ENCODE results near the gene CFAP58. TPM values are rescaled to one million over a fixed set of nuclear protein-coding genes. Genes with fewer than 3 reads are reported as not detected.

The CFAP58 gene
- total RNA-seq, 4 donors from 2014 or later: 0.71 to 1.6 (median 1.0) TPM

DNA sequence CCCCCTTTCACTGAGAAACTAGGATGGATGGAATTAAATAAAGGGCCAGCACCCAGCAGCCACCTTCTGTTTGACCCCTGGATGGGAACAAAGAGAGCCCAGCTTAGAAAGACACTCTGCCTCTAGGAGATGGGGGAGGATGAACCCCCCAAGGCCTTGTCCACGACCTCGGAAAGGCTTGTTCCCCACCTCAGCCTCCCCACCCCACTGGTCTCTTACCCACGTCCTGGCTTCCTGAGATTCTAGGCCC, 25.1 kb upstream of the CFAP58 start:
- TF ChIP-seq, protein P1, sequence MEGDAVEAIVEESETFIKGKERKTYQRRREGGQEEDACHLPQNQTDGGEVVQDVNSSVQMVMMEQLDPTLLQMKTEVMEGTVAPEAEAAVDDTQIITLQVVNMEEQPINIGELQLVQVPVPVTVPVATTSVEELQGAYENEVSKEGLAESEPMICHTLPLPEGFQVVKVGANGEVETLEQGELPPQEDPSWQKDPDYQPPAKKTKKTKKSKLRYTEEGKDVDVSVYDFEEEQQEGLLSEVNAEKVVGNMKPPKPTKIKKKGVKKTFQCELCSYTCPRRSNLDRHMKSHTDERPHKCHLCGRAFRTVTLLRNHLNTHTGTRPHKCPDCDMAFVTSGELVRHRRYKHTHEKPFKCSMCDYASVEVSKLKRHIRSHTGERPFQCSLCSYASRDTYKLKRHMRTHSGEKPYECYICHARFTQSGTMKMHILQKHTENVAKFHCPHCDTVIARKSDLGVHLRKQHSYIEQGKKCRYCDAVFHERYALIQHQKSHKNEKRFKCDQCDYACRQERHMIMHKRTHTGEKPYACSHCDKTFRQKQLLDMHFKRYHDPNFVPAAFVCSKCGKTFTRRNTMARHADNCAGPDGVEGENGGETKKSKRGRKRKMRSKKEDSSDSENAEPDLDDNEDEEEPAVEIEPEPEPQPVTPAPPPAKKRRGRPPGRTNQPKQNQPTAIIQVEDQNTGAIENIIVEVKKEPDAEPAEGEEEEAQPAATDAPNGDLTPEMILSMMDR (IDR thresholded peaks at IDR 0.05): no peak
- TF ChIP-seq EP300 (IDR thresholded peaks at IDR 0.05) (no peak), POLR2AphosphoS5 (IDR thresholded peaks at IDR 0.05) (no peak), POLR2A (IDR thresholded peaks at IDR 0.05; ENCODE audit: low read depth) (no peak)
- H3K27me3 ChIP-seq: no peaks in the 10 kb centered on the region
- H3K9me3 ChIP-seq: no peaks in the 10 kb centered on the region
- peak overlapping the region; percentile 97 to 100 (median 98) for H3K27ac ChIP-seq (replicated peaks in 1 of 4)
- intact Hi-C loops (cut with DNase I): no loop called here
- no peak for DNase-seq (ENCODE audit: extremely low spot score)
- peaks cover 100% of the 10 kb centered on the region in 4 donors for H3K4me1 ChIP-seq
- WGBS: 7% methylated on average over 3 of the region's 3 CpGs
- peaks cover 0 to 11% (median 2%) of the 10 kb centered on the region in 4 donors for H3K36me3 ChIP-seq
- H3K4me3 ChIP-seq: peak overlapping the region; percentile 19 to 34 (median 30)

DNA sequence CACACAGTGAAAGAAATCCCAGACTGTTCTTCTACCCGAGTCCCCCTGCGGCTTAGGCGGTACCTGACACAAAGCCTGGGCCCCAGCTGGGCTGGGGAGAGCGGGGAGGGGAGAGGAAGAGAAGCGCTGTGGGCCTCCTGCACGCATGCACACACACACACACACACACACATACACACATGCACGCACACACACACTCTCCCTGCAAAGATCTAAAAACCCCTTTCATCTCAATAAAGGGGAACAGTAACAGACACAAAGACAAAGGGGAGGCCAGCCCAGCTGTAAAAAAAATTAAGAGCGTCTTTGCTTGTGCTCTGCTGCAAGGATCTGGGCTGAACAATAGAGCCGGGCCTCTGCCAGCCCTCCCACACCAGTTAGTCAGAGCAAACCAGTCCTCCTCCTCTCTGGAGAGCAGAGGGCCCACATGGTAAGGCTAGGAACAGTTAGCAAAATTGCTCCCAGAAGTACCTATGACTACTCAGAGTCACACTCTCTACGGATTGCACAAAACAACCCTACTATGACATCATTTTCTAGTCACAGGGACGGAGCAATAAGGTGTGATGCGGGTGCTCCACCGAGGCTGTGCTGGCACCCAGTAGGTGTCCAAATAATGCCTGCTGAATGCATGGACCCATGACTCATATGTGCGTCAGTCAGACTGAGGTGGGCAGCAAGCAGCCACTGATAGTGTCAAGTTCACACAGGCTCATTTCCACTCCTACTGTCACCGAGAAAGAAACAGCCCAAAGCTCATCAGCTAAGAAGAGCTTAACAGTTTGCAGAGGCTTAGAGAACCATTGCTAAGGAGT, 24.5 kb upstream of the CFAP58 start:
- H3K36me3 ChIP-seq: peaks cover 0 to 17% (median 2%) of the 10 kb centered on the region in 4 donors
- DNase-seq (ENCODE audit: extremely low spot score): no peak
- H3K27ac ChIP-seq (replicated peaks in 1 of 4): peak overlapping the region; percentile 97 to 100 (median 98)
- H3K4me3 ChIP-seq: peak overlapping the region; percentile 19 to 34 (median 30)
- H3K9me3 ChIP-seq: no peaks in the 10 kb centered on the region
- intact Hi-C loops (cut with DNase I): no loop called here
- H3K4me1 ChIP-seq: peaks cover 100% of the 10 kb centered on the region in 4 donors
- no peaks in the 10 kb centered on the region for H3K27me3 ChIP-seq
- 19% methylated on average over 11 of the region's 15 CpGs for WGBS
- TF ChIP-seq, protein P1 (IDR thresholded peaks at IDR 0.05): no peak
- TF ChIP-seq POLR2A (IDR thresholded peaks at IDR 0.05; ENCODE audit: low read depth) (no peak), EP300 (IDR thresholded peaks at IDR 0.05) (peak; percentile 69), POLR2AphosphoS5 (IDR thresholded peaks at IDR 0.05) (peak; percentile 69 to 83)

DNA sequence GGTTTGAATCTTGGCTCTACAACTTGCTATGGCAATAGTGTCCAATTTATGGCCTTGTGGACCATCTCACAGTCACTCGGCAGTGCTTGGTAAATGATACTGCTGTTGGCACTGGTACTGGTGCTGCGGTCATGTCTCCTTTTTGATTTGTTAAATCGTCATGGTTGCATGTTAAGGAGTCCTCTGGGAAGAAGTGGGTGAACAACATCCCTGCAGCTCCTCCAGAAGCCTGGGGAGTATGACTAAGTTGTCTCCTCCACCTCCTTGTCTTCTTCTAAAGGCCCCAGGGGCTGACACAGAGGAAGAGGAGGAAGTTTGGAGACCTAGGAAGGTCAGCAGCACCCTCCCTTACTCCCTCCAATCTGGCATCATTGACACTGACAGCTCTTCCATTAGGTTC, 23.9 kb upstream of the CFAP58 start:
- H3K9me3 ChIP-seq: no peaks in the 10 kb centered on the region
- peak overlapping the region in 2 of 4 donors; percentile 28 to 31 for H3K4me3 ChIP-seq
- H3K36me3 ChIP-seq: peaks cover 0 to 23% (median 2%) of the 10 kb centered on the region in 4 donors
- no peak for DNase-seq (ENCODE audit: extremely low spot score)
- H3K27ac ChIP-seq (replicated peaks in 1 of 4): peak overlapping the region; percentile 97 to 100 (median 98)
- peaks cover 100% of the 10 kb centered on the region in 4 donors for H3K4me1 ChIP-seq
- intact Hi-C loops (cut with DNase I): no loop called here
- no peak for TF ChIP-seq EP300 (IDR thresholded peaks at IDR 0.05)
- TF ChIP-seq POLR2AphosphoS5 (IDR thresholded peaks at IDR 0.05): no peak
- TF ChIP-seq, protein P1 (IDR thresholded peaks at IDR 0.05): no peak
- TF ChIP-seq POLR2A (IDR thresholded peaks at IDR 0.05; ENCODE audit: low read depth): no peak
- H3K27me3 ChIP-seq: no peaks in the 10 kb centered on the region
- 40% methylated on average over 1 of the region's 3 CpGs for WGBS

DNA sequence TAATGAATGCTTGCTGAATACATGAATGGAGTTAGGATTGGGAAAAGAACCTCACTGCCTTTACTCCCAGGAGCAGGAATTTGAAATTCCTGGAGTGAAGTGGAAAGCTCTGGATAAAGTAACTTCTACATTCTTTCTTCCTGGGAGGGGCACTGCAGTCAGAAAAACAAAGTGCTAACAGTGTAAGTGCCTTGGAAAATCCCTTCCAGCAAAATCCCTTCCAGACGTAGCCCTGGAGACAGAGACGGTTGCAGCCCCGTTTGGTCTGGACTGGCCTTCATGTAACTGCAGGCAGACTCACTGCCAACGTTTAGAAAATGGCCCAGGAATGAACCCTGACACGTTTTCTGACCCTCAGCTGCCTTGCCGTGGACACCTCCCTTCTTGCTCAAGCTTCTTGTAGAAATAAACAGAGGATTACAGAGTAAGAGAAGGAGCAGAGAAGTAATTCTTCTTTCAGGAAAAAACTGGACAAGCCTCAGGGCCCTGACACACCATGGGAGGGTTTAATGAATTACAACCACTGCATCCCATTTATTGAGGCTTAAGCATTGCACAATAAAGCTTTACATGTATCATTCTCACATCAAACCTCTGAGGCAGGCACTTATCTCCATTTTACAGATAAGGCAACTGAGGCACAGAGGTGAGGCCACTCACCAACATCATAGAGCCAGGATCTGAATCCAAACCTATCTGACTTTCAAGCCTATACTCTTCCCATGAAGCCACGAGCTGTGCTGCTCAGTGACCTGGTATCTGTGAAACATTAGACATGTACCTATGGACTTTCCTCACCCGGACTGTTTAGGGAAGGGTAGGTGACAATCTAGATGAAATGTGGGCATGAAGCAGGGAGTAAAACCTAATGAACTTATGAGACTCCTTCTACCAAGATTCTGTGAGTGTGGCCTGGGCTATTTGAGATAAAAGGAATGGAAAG, 23.2 kb upstream of the CFAP58 start:
- H3K4me1 ChIP-seq: peaks cover 100% of the 10 kb centered on the region in 4 donors
- intact Hi-C loops (cut with DNase I): no loop called here
- peaks cover 0 to 26% (median 3%) of the 10 kb centered on the region in 4 donors for H3K36me3 ChIP-seq
- TF ChIP-seq POLR2A (IDR thresholded peaks at IDR 0.05; ENCODE audit: low read depth) (no peak), EP300 (IDR thresholded peaks at IDR 0.05) (peak; percentile 79), POLR2AphosphoS5 (IDR thresholded peaks at IDR 0.05) (peak; percentile 88 to 92)
- TF ChIP-seq, protein P1 (IDR thresholded peaks at IDR 0.05): no peak
- H3K27me3 ChIP-seq: no peaks in the 10 kb centered on the region
- DNase-seq (ENCODE audit: extremely low spot score): peak; percentile 96
- 13% methylated on average over 8 of the region's 8 CpGs for WGBS
- H3K9me3 ChIP-seq: no peaks in the 10 kb centered on the region
- peak overlapping the region; percentile 97 to 100 (median 98) for H3K27ac ChIP-seq (replicated peaks in 1 of 4)
- peak overlapping the region; percentile 11 to 31 (median 18) for H3K4me3 ChIP-seq
